Measurements from ENCODE around the gene SLC36A1. TPM values are rescaled to one million over a fixed set of nuclear protein-coding genes. Genes with fewer than 3 reads are reported as not detected.

The SLC36A1 gene
- total and polyA plus RNA-seq, 2 of the 8 experiments (the other 6 are each of a cell fraction or from before 2014, with no cell fraction given), result 6.6 to 9.6 TPM

- TF ChIP-seq ATF3 (IDR thresholded peaks at IDR 0.05; ENCODE audit: insufficient read depth, low read depth, low read length) (no peak), YY1 (IDR thresholded peaks at IDR 0.05; ENCODE audit: low read depth, low read length) (no peak), BACH1 (IDR thresholded peaks at IDR 0.05; ENCODE audit: low read length) (no peak), NRF1 (IDR thresholded peaks at IDR 0.05; ENCODE audit: low read depth, low read length) (no peak)
Measured at GRCh38 chr5:151467576-151467975, 20.2 kb downstream of the SLC36A1 start (continued).
